Mesenchymal stem cell (in vitro differentiated cells and primary cell): Measurements from ENCODE around the gene TNFAIP1.
A peak's percentile ranks its signal among the peaks of the same experiment; 100 is the strongest.

Experiments
- DNase-seq: peaks from one replicate; pipeline ENCODE4 v3.0.0-alpha.2; 2013
- H2AFZ ChIP-seq: one replicate; pipeline ENCODE4 v1.6.1; 2013; ENCODE audit warnings: low read depth, mild to moderate bottlenecking, control low read depth, inconsistent platforms, low read length, moderate library complexity
- H2AK5ac ChIP-seq: 2 replicates; pipeline ENCODE4 v1.6.1; 2013; ENCODE audit warnings: low read length, moderate library complexity, mild to moderate bottlenecking, inconsistent platforms; ENCODE audit not compliant: severe bottlenecking
- H2BK120ac ChIP-seq: one replicate; pipeline ENCODE4 v1.6.1; 2013; ENCODE audit warnings: low read depth, mild to moderate bottlenecking, inconsistent platforms, low read length, moderate library complexity
- H2BK12ac ChIP-seq, 2 experiments: one replicate each; pipeline ENCODE4 v1.6.1; 2013; ENCODE audit warnings: inconsistent platforms in 2 of 2, low read length in 2 of 2, mild to moderate bottlenecking in 2 of 2, moderate library complexity in 2 of 2, control low read depth in 1 of 2
- H2BK15ac ChIP-seq: one replicate; pipeline ENCODE4 v1.6.1; 2013; ENCODE audit warnings: mild to moderate bottlenecking, low read depth, inconsistent platforms; ENCODE audit not compliant: poor library complexity, severe bottlenecking
- H2BK5ac ChIP-seq: 2 replicates; pipeline ENCODE4 v1.6.1; 2013; ENCODE audit warnings: low read depth, mild to moderate bottlenecking, low read length, control low read depth, inconsistent platforms; ENCODE audit not compliant: poor library complexity, severe bottlenecking
- H3K14ac ChIP-seq, 2 experiments: one replicate each; pipeline ENCODE4 v1.6.1; 2013; ENCODE audit warnings: inconsistent platforms in 2 of 2, low read length in 2 of 2, control low read depth in 1 of 2, mild to moderate bottlenecking in 1 of 2, moderate library complexity in 1 of 2
- H3K18ac ChIP-seq, 2 experiments: one replicate each; pipeline ENCODE4 v1.6.1; 2013; ENCODE audit warnings: inconsistent platforms in 2 of 2, low read length in 2 of 2, control low read depth in 1 of 2, low read depth in 1 of 2, mild to moderate bottlenecking in 1 of 2
- H3K23ac ChIP-seq, 2 experiments: one replicate each; pipeline ENCODE4 v1.6.1; 2013; ENCODE audit warnings: inconsistent platforms in 2 of 2, low read length in 2 of 2, mild to moderate bottlenecking in 2 of 2, moderate library complexity in 2 of 2, control low read depth in 1 of 2
- H3K27ac ChIP-seq: 2 replicates; pipeline ENCODE4 v1.5.1; 2013; ENCODE audit warnings: mild to moderate bottlenecking, moderate library complexity, low read length, control low read depth, inconsistent platforms; ENCODE audit not compliant: poor library complexity, severe bottlenecking
- H3K27me3 ChIP-seq, 2 experiments: 2 replicates each; pipeline versions ENCODE4 v1.6.1 to v1.7.0; 2013; ENCODE audit warnings: low read length in 2 of 2, mild to moderate bottlenecking in 2 of 2, moderate library complexity in 2 of 2, control low read depth in 1 of 2, inconsistent platforms in 1 of 2; ENCODE audit not compliant: control insufficient read depth in 1 of 2, insufficient read depth in 1 of 2
- H3K36me3 ChIP-seq, 2 experiments: 2 replicates each; pipeline versions ENCODE4 v1.6.1 to v1.7.0; 2013; ENCODE audit warnings: low read length in 2 of 2, control low read depth in 1 of 2, inconsistent platforms in 1 of 2, low read depth in 1 of 2, mild to moderate bottlenecking in 1 of 2; ENCODE audit not compliant: insufficient read depth in 2 of 2, control insufficient read depth in 1 of 2
- H3K4ac ChIP-seq, 2 experiments: one replicate each; pipeline ENCODE4 v1.6.1; 2013; ENCODE audit warnings: inconsistent platforms in 2 of 2, low read length in 2 of 2, mild to moderate bottlenecking in 2 of 2, moderate library complexity in 2 of 2, control low read depth in 1 of 2, low read depth in 1 of 2
- H3K4me1 ChIP-seq: 2 replicates; pipeline ENCODE4 v1.6.1; 2013; ENCODE audit warnings: low read depth, low read length, control low read depth; ENCODE audit not compliant: control insufficient read depth, insufficient read depth
- H3K4me2 ChIP-seq: 2 replicates; pipeline ENCODE4 v1.6.1; 2013; ENCODE audit warnings: low read length, mild to moderate bottlenecking, inconsistent platforms; ENCODE audit not compliant: poor library complexity, severe bottlenecking
- H3K4me3 ChIP-seq, 2 experiments: 2 replicates each; pipeline versions ENCODE4 v1.5.1 to v1.7.0; 2013; ENCODE audit warnings: low read length in 2 of 2, mild to moderate bottlenecking in 2 of 2, control low read depth in 1 of 2, low read depth in 1 of 2; ENCODE audit not compliant: insufficient read depth in 1 of 2
- H3K79me1 ChIP-seq: replicated peaks from 2 replicates; pipeline ENCODE4 v1.6.1; 2013; ENCODE audit warnings: mild to moderate bottlenecking, control low read depth, low read length, inconsistent platforms; ENCODE audit not compliant: poor library complexity, severe bottlenecking
- H3K9ac ChIP-seq: 2 replicates; pipeline ENCODE4 v1.7.0; 2013; ENCODE audit warnings: mild to moderate bottlenecking, low read length, moderate library complexity
- H3K9me3 ChIP-seq: 2 replicates; pipeline ENCODE4 v1.7.0; 2013; ENCODE audit warnings: mild to moderate bottlenecking, low read length; ENCODE audit not compliant: control insufficient read depth
- H4K8ac ChIP-seq: one replicate; pipeline ENCODE4 v1.6.1; 2013; ENCODE audit warnings: inconsistent platforms, mild to moderate bottlenecking, low read length, moderate library complexity
- H4K91ac ChIP-seq: one replicate; pipeline ENCODE4 v1.6.1; 2013; ENCODE audit warnings: mild to moderate bottlenecking, low read length, inconsistent platforms
- WGBS: methylation state at CpG from one replicate; pipeline ENCODE4 v1.1.7; 2013; ENCODE audit warnings: mixed read lengths; 5-methylcytosine and 5-hydroxymethylcytosine counted together

The TNFAIP1 gene

DNA sequence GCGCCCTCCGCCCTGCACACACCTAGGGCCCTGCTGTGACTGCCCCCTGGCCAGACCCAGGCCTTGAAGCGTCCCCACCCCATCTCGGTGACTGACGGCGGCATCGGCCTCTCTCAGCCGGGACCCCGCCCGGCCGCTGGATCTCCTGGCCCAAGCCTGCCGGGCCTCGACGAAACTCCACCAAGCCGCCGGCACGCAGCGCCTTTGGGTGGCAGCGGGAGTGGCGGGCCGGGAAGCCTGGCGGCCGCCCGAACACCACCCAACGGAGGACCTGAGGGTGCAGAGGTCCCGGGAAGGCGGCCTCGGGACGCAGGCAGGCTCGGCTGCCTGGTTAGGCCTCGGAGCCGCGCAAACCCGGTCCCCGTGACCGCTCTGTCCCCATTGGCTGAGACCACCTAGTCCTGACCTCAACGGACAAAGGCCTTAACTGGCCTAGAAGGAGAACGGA, 28.6 kb upstream of the TNFAIP1 start:
- Histone ChIP-seq H4K91ac (no peak overlapping the region), H2BK15ac (no peak overlapping the region), H3K18ac (no peak overlapping the region), H2BK12ac (no peak overlapping the region), H3K79me1 (no peaks in the 10 kb centered on the region), H2BK120ac (no peak overlapping the region), H3K23ac (no peak overlapping the region), H2AK5ac (no peak overlapping the region), H3K4me1 (no peaks in the 10 kb centered on the region), H2BK5ac (no peak overlapping the region), H3K36me3 (no peaks in the 10 kb centered on the region), H3K4ac (no peak overlapping the region), H3K9me3 (no peaks in the 10 kb centered on the region), H3K27ac (no peak overlapping the region), H3K9ac (no peak overlapping the region), H3K27me3 (peaks cover 0 to 16% of the 10 kb centered on the region in 2 experiments), H2AFZ (peak overlapping the region; percentile 8), H3K4me3 (no peak overlapping the region), H4K8ac (no peak overlapping the region), H3K4me2 (no peak overlapping the region), H3K14ac (no peak overlapping the region)
- DNase-seq, result no peak
- WGBS, result 68% methylated on average over 38 of the region's 38 CpGs

DNA sequence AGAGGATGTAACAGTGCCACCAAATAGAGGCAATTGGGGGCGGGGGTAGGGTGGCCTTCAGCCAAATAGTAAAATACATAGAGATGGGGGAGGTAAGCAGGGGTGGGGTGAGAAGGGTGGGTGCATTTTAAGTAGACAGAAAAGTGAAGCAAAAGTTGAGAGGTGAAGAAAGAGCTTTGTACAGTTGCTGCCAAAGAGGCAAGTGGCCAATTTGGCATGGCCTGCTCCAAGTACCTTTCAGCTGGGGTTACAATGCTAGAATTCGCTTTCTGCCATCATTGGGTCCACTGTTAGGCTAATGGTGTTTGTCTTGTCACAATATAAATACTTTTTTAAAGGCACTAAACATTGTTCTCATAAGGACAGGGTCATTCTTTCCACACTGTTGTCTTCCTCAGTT, 21.7 kb upstream of the TNFAIP1 start:
- Histone ChIP-seq H3K27me3 (no peaks in the 10 kb centered on the region), H2BK120ac (no peak overlapping the region), H3K4me2 (no peak overlapping the region), H2BK5ac (no peak overlapping the region), H3K23ac (no peak overlapping the region), H2AK5ac (no peak overlapping the region), H3K36me3 (no peaks in the 10 kb centered on the region), H2AFZ (no peak overlapping the region), H3K14ac (no peak overlapping the region), H3K9me3 (no peaks in the 10 kb centered on the region), H2BK15ac (no peak overlapping the region), H3K4me3 (no peak overlapping the region), H4K91ac (no peak overlapping the region), H3K4me1 (peaks cover 10% of the 10 kb centered on the region), H3K79me1 (no peaks in the 10 kb centered on the region), H4K8ac (no peak overlapping the region), H3K18ac (no peak overlapping the region), H3K27ac (no peak overlapping the region), H3K9ac (no peak overlapping the region), H2BK12ac (no peak overlapping the region), H3K4ac (no peak overlapping the region)
- 83% methylated on average over 2 of the region's 2 CpGs for WGBS
- DNase-seq, result no peak

DNA sequence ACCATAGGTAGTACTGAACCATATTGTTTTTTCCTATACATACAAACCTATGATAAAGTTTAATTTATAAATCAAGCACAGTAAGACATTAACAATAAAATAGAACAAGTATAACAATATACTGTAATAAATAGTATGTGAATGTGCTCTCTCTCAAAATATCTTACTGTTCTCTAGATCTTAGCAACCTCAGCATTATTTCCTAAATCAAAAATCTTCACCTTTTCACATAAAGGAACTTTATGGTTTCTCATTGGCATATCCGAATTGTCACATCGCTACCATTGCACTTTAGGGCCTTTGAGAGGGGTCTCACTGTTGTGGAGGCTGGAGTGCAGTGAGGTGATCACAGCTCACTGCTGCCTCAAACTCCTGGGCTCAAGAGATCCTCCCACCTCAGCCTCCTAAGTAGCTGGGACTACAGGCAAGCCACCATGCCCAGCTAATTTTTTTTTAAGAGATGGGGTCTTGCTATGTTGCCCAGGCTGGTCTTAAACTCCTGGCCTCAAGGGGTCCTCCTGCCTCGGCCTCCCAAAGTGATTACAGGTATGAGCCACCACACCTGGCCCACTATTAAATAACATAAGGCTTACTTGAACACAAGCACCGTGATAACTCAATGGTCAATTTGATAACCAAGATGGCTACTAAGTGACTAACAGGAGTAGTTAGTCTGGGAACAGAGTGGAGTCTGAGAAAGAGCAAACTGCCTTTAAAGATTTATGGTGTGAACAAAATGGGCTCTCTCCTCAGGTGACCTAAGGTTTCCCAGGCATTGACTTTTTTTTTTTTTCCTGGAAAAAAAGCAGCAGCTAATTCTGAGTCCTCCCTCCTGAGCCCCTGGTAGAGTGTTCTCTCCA, 19.5 kb upstream of the TNFAIP1 start:
- Histone ChIP-seq H2AFZ (no peak overlapping the region), H3K4me2 (no peak overlapping the region), H3K79me1 (peaks cover 14% of the 10 kb centered on the region), H3K14ac (no peak overlapping the region), H3K9me3 (no peaks in the 10 kb centered on the region), H3K4me1 (peaks cover 10% of the 10 kb centered on the region), H3K27ac (no peak overlapping the region), H3K23ac (no peak overlapping the region), H4K91ac (no peak overlapping the region), H3K36me3 (no peaks in the 10 kb centered on the region), H2AK5ac (no peak overlapping the region), H2BK12ac (peak overlapping the region in 1 of 2 experiments; percentile 93), H3K18ac (no peak overlapping the region), H4K8ac (no peak overlapping the region), H3K9ac (no peak overlapping the region), H2BK5ac (no peak overlapping the region), H2BK120ac (no peak overlapping the region), H2BK15ac (no peak overlapping the region), H3K27me3 (no peaks in the 10 kb centered on the region), H3K4ac (no peak overlapping the region), H3K4me3 (no peak overlapping the region)
- DNase-seq, result no peak
- WGBS, result 93% methylated on average over 4 of the region's 4 CpGs

DNA sequence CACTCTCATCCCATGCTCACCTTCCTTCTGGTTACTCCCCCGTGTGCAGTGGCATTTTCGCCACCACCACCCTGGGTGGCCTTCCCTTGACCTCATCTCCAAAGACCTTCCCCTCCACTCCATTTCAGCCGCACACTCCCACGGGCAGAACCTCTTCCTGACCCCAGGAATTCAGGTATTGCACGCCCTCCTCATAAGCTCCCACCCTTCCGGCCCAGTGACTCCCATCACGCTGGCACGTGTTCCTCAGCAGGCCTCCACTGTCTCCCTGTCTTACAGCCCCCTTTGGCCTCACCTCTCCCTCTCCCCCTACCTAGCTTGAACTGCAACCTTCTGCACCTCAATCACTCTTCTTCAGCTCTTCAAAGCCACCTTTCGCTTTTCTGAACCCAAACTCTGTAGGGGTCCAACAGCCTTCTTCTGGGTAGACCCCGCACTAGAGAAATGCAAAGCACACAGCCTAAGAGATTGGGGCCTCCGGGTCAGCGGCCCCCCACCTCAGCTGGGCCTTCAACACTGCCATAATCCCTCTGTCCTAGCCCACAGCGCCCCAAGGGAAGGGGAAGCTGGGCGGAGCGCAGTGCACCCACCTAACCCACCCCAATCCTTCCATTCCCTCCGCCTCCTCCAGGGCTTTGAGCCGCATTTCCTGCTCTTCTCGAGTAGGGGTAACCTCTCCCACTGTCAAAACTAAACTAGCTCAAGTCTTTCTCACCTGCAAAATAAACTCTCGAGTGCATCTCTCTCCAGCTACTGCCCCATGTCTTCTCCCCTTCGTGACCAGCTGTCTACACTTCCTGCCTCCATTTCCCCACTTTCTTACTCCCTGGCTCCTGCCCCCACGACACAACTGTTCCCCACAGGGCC, 18.2 kb upstream of the TNFAIP1 start:
- H2BK5ac ChIP-seq, result no peak overlapping the region
- no peak overlapping the region for H3K27ac ChIP-seq
- H4K8ac ChIP-seq, result peak overlapping the region; percentile 12
- H3K79me1 ChIP-seq, result peaks cover 20% of the 10 kb centered on the region
- H2BK120ac ChIP-seq, result peak overlapping the region; percentile 27
- peaks cover 12% of the 10 kb centered on the region for H3K4me1 ChIP-seq
- no peak for DNase-seq
- peak overlapping the region in 1 of 2 experiments; percentile 93 for H2BK12ac ChIP-seq
- H3K18ac ChIP-seq, result peak overlapping the region in 1 of 2 experiments; percentile 80
- 89% methylated on average over 21 of the region's 21 CpGs for WGBS
- H3K4me2 ChIP-seq, result no peak overlapping the region
- H2BK15ac ChIP-seq, result no peak overlapping the region
- H4K91ac ChIP-seq, result no peak overlapping the region
- H3K14ac ChIP-seq, result no peak overlapping the region
- H3K36me3 ChIP-seq, result no peaks in the 10 kb centered on the region
- H2AK5ac ChIP-seq, result no peak overlapping the region
- H3K9ac ChIP-seq, result peak overlapping the region; percentile 72
- H3K9me3 ChIP-seq, result no peaks in the 10 kb centered on the region
- H3K4me3 ChIP-seq, result peak overlapping the region; percentile 1 to 90
- H3K27me3 ChIP-seq, result no peaks in the 10 kb centered on the region
- no peak overlapping the region for H3K23ac ChIP-seq
- H2AFZ ChIP-seq, result no peak overlapping the region
- H3K4ac ChIP-seq, result no peak overlapping the region
